IPS-NIHi7 (cell line): ENCODE measurements around the gene ZBTB20.

ENCODE experiments used
- DNase-seq: peaks from one replicate; pipeline ENCODE4 v3.0.0; 2012; ENCODE audit warnings: mixed read lengths; ENCODE audit errors: extremely low spot score

Gene ZBTB20

DNA sequence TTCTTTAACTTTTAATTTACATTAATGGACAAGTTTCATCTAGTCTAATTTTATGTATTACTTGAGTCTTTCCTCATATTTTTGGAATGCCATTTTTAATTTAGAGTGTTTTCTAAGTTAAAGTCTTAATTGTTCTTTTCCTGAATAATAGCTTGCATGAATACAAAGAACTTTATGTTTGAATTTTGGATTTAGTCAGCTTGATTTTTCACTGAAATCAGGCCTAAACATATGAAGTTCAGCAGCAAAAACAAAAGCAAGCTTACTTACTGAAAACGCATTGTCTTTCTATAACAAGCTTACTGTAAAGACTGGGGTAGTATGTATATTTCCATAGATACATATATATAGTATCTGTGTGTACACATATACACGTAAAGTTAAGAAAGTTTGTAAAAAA, 126.0 kb downstream of the ZBTB20 start:
- DNase-seq = no peak

- no peak for DNase-seq
Observed at GRCh38 chr3:115019900-115020299, 127.2 kb downstream of the ZBTB20 start.

- no peak for DNase-seq
Observed at GRCh38 chr3:115018694-115019093, 128.4 kb downstream of the ZBTB20 start.

DNA sequence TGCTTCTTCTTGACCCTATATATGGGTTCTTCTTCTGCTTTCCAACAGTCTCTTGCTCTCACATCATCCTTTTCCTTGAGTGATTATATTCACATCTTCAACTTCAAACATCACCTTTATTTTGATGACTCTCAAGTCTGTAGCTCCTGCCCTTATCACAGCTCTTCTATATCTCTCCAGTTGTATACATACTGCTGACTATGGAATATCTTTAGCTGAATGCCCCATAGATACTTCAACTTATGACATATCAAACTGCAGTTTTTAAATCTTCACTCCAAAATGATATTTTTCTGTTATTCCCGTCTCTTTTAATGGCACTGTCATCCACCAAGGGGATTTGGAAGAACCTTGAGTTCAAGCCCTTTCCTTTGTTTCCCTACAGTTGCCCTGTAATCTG, 139.1 kb downstream of the ZBTB20 start:
- DNase-seq = no peak

GRCh38 chr3:115004201-115005140, 142.6 kb downstream of the ZBTB20 start:
- no peak for DNase-seq

DNA sequence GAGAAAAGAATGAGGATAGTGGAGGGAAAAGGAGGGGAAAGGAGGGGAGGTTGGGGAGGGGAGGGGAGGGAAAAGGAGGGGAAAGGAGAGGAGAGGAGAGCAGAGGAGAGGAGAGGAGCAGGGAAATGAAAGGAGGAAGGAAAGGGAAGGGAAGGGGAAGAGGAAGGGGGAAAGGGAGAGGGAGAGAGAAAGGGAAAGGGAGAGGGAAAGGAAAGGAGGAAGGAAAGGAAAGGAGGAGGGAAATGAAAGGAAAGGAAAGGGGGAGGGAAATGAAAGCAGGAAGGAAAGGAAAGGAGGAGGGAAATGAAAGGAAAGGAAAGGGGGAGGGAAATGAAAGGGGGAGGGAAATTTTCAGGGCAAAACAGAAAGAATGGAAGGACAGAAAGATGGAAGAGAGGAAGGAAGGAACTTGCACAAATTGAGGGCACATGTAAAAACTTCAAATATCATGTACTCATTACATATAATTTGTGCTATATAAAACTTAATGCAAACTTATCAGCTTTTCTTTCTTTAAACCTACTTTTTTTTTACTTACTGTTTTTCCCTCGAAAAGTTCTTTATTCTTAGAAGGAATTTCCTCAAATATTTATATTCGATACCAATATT, 148.0 kb downstream of the ZBTB20 start:
- DNase-seq = no peak

- DNase-seq = no peak
Observed at GRCh38 chr3:114994554-114995341, 152.3 kb downstream of the ZBTB20 start.

- no peak for DNase-seq
Observed at GRCh38 chr3:114985776-114986175, 161.3 kb downstream of the ZBTB20 start.

- no peak for DNase-seq
Observed at GRCh38 chr3:114983248-114983647, 163.8 kb downstream of the ZBTB20 start.

GRCh38 chr3:114974387-114974786, 172.7 kb downstream of the ZBTB20 start:
- no peak for DNase-seq

GRCh38 chr3:114973536-114973935, 173.6 kb downstream of the ZBTB20 start:
- no peak for DNase-seq

DNA sequence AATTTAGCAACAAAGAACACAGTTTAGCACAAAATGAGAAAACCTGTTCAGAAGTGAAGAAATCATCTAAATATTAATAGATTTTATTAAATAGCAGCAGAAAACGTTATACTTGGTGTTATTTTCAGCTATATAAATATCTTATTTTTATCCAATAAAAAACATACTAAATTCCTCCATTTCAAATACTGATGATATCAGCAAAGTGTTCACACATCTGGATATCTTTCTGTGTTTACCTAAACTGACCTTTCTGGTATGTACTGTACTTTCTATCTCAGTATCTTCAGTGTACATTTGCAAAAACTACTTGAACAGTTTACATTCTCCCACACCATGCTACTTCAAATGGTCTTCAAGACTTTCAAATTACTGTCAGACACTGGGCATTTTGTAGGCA, 179.9 kb downstream of the ZBTB20 start:
- DNase-seq = no peak

DNA sequence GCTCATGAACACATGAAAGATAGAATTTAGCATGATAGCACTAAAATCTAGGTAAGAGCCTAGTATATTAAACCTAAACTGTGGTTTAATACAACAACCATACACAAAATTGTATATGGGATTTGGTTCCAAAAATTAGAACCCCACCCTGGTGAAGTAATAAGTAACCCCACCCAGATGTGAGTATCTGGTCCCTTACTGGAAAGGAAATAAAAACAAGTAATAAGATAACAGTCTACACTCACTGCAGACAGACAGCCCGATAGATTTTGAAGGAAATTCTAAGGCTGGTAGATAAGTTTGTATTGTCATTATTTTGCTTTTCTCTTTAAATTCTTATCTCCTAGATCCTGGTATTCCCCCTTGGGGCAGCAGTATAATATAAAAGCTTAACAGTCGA, 184.9 kb downstream of the ZBTB20 start:
- no peak for DNase-seq

DNA sequence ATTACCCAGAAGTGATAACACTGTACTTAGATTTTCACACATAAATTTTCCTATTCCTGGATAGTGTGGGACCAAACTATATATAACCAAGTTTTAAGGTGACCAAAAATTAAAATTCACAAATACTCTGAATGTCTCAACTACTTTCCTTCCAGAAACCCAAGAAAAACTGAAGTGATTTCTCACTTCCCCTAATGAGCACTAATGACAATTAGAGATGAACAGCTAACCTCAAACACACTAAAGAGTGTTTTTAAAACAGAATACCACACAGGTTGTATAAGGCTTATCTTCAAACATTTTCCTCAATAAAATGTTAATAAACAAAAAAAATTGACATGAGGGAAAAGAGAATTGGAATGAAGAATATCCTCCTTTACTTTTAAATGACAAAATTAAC, 188.2 kb downstream of the ZBTB20 start:
- no peak for DNase-seq

DNA sequence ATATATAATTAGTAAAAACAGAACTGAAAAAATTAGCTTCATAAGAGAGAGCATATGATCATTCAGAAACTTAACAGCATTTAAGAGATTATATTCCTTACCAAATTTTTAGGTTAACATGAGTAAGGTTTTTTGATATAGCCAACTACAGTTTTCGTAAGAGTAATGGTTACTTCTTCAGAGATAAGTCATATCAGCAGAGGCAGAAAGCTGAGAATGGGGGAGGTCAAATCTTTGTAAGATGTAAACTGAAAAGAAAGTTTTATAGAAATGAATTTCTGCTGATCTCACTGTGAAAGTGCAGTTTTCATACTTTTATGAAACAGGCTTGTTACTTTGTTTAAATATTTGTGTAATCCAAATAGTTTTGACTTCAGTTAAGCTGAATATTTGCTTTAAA, 193.3 kb downstream of the ZBTB20 start:
- no peak for DNase-seq

DNA sequence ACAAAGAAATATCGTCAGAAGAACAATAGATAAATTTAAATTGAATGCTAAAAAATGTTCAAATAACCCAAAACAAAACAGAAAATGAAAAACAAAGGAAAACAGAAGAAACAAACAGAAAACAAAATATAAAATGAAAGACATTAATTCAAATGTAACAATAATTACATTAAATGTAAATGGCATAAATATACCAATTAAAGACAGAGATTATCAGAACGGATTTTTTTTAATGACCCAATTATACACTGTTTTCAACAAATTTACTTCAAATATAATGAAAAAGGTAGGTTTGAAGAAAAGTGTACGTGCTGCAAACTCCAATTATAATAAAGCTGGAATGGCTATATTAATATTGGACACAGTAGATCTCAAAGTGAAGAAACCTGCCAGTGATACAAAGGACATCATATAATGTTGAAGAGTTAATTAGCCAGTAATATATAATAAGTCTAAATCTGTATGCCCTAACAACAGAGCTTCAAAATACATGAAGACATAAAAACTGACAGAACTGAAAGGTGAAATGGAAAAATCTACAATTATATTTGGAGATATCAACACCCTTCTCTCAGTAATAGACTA, 193.8 kb downstream of the ZBTB20 start:
- no peak for DNase-seq

DNA sequence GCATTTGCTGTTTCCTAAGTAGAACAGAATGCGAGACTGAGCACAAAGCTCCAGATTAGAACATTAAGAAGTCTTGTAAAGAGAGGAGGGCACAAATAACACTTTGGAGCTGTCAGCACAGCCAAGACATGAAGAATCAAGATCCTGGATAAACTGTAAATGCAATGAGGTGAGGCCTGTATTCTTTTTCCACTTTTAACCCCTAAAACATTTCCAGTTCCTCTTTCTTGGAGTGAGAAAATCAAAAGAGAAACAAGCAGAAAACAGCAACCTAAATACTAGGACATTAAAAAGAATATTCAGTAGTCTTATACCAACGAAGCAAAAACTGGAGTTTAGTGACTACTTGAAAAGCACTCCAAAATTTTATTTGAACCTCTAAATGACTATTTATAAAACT, 204.3 kb downstream of the ZBTB20 start:
- no peak for DNase-seq

GRCh38 chr3:114941626-114942309, 205.3 kb downstream of the ZBTB20 start:
- DNase-seq = no peak

DNA sequence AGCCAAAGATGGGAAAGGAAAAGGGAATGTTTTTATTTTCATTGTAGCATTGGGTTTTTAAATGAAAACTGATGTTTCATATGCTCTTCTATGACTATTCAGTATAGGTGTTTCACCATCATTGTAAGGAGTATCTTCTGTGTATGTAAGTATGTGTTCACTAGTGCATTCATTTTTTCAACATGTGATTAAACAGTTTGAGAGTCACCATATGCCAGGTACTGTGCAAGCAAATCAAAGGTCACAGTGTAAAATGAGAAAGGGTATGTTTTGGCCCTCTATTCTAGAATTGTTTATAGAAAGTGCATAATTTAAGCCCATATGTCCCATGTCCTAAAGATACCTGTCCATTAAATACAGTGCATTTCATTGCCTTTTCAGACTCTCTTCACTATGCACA, 207.2 kb downstream of the ZBTB20 start:
- no peak for DNase-seq

- no peak for DNase-seq
Observed at GRCh38 chr3:114933407-114933806, 213.7 kb downstream of the ZBTB20 start.

DNA sequence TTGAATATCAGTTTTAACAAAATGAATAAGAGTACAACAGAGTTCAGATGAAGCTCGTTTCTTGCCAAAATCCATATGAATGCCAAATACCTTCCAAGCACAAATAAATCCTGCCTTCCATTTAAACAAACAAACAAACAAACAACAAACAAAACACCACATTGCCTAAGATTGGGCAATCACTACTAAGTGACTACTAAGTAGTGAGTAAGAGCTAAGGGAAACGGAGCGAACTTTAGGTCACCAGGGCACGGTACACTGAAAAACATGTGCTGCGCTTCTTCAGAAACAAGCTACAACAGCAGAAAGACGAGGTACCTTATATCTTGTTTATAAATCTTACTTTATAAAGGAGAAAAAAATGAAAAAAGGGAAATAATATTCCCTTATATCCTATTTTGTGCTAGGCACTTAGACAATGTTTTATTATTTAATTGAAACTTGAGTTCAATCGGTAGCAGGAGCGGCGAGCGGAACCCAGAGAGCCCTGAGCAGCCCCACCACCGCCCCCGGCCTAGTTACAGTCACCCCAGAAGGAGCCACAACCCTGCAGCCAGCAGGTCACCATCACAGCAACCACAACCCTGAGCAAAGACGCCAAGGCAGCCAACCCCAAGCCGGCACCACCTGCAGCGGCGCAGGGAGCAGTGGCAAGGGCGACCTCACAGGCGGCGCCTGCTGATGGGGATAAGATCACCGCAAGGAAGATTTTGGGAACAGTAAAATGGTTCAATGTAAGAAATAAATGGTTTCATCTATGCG, 216.9 kb downstream of the ZBTB20 start:
- DNase-seq = no peak
